GM19099 (cell line): ENCODE measurements around the gene TLNRD1.

ENCODE experiments used
- POLR2A ChIP-seq: IDR thresholded peaks from 3 replicates; pipeline ENCODE4 v1.6.1; 2011; ENCODE audit warnings: low read depth; ENCODE audit not compliant: insufficient read length; ENCODE audit errors: extremely low read depth

The TLNRD1 gene

GRCh38 chr15:81010086-81010485 lies 9.4 kb downstream of the TLNRD1 start:
- TF ChIP-seq POLR2A: no peak

- no peak for TF ChIP-seq POLR2A
These were observed 10.9 kb downstream of the TLNRD1 start for GRCh38 chr15:81011593-81011992.

GRCh38 chr15:81012588-81012987 lies 11.9 kb downstream of the TLNRD1 start:
- TF ChIP-seq POLR2A: no peak

- TF ChIP-seq POLR2A: no peak
These were observed 12.7 kb downstream of the TLNRD1 start for GRCh38 chr15:81013396-81013929.

- TF ChIP-seq POLR2A: no peak
These were observed 13.8 kb downstream of the TLNRD1 start for GRCh38 chr15:81014446-81015093.

- no peak for TF ChIP-seq POLR2A
These were observed 15.1 kb downstream of the TLNRD1 start for GRCh38 chr15:81015621-81016488.

- TF ChIP-seq POLR2A: no peak
These were observed 15.9 kb downstream of the TLNRD1 start for GRCh38 chr15:81016489-81017068.

GRCh38 chr15:81018197-81018596 lies 17.5 kb downstream of the TLNRD1 start:
- no peak for TF ChIP-seq POLR2A

GRCh38 chr15:81021321-81021720 lies 20.6 kb downstream of the TLNRD1 start:
- no peak for TF ChIP-seq POLR2A

- TF ChIP-seq POLR2A: no peak
These were observed 23.0 kb downstream of the TLNRD1 start for GRCh38 chr15:81023483-81024264.

- TF ChIP-seq POLR2A: no peak
These were observed 23.6 kb downstream of the TLNRD1 start for GRCh38 chr15:81024265-81024872.

- TF ChIP-seq POLR2A: no peak
These were observed 24.2 kb downstream of the TLNRD1 start for GRCh38 chr15:81024936-81025335.

- no peak for TF ChIP-seq POLR2A
These were observed 25.1 kb downstream of the TLNRD1 start for GRCh38 chr15:81025721-81026370.
